SJCRH30 (cell line): Measurements from ENCODE around the gene CPEB3. TPM values are rescaled to one million over a fixed set of nuclear protein-coding genes. Genes with fewer than 3 reads are reported as not detected.
A peak's percentile ranks its signal among the peaks of the same experiment; 100 is the strongest.

Experiments used
- DNase-seq, 2 experiments: peaks; one replicate each; pipeline ENCODE4 v3.0.0-alpha.2; 2015 to 2020
- H3K27ac ChIP-seq: fragments of 250-450 bp; sonication (Bioruptor Pico); 2 replicates; pipeline ENCODE4 v1.5.1; 2020; ENCODE audit warnings: mild to moderate bottlenecking, moderate library complexity
- H3K27me3 ChIP-seq: fragments of 250-450 bp; sonication (Bioruptor Pico); 2 replicates; pipeline ENCODE4 v1.5.1; 2020; ENCODE audit warnings: mild to moderate bottlenecking, moderate library complexity
- H3K36me3 ChIP-seq: fragments of 250-450 bp; sonication (Bioruptor Pico); 2 replicates; pipeline ENCODE4 v1.5.1; 2020; ENCODE audit warnings: mild to moderate bottlenecking, moderate library complexity
- H3K4me1 ChIP-seq: fragments of 250-450 bp; sonication (Bioruptor Pico); 2 replicates; pipeline ENCODE4 v1.5.1; 2020; ENCODE audit warnings: mild to moderate bottlenecking, moderate library complexity
- H3K4me3 ChIP-seq: fragments of 250-450 bp; sonication (Bioruptor Pico); 2 replicates; pipeline ENCODE4 v1.5.1; 2020; ENCODE audit warnings: mild to moderate bottlenecking, moderate library complexity
- H3K9me3 ChIP-seq: fragments of 250-450 bp; sonication (Bioruptor Pico); replicated peaks from 2 replicates; pipeline ENCODE4 v1.5.1; 2020; ENCODE audit warnings: mild to moderate bottlenecking, moderate library complexity
- total RNA-seq: library from RNA; depleted of rRNA; stranded (reverse); fragments of >200 nt; shearing (Covaris generic); gene quantifications from 2 replicates; pipeline ENCODE4 v1.2.3, GENCODE V29; 2014

Gene CPEB3
- total RNA-seq, 1 experiment from 2014 or later = 1.8 TPM

GRCh38 chr10:92208157-92208720 lies 82.6 kb downstream of the CPEB3 start:
- H3K27ac ChIP-seq = no peak overlapping the region

DNA sequence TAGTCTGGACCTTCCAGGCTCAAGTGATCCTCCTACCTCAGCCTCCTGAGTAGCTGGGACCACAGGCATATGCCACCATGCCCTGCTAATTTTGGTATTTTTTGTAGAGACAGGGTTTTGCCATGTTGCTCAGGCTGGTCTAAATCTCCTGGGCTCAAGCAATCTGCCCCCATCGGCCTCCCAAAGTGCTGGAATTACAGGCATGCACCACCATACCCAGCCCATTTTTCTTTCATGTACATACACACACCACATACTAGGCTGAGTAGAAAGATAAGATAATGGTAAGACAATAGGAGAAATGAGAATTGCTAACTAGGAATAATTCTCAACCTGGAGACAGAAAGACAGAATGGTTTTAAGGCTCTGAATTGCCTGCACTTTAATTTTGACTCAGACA lies 83.8 kb downstream of the CPEB3 start:
- H3K36me3 ChIP-seq = no peaks in the 10 kb centered on the region
- no peaks in the 10 kb centered on the region for H3K27me3 ChIP-seq
- H3K4me1 ChIP-seq = 0 out of 2 replicates have a peak, but pooled peaks cover 3% of the 10 kb centered on the region
- no peak for DNase-seq
- no peaks in the 10 kb centered on the region for H3K9me3 ChIP-seq
- no peak overlapping the region for H3K27ac ChIP-seq
- no peak overlapping the region for H3K4me3 ChIP-seq

More at GRCh38 chr10:92208157-92208720, 82.6 kb downstream of the CPEB3 start:
- Histone ChIP-seq H3K27me3 (no peaks in the 10 kb centered on the region), H3K4me3 (no peak overlapping the region), H3K9me3 (no peaks in the 10 kb centered on the region), H3K4me1 (0 out of 2 replicates have a peak, but pooled peaks cover 3% of the 10 kb centered on the region), H3K36me3 (no peaks in the 10 kb centered on the region)
- no peak for DNase-seq

- DNase-seq = peak; percentile 7 to 38
- Histone ChIP-seq H3K4me1 (0 out of 2 replicates have a peak, but pooled peaks cover 3% of the 10 kb centered on the region), H3K4me3 (no peak overlapping the region)
These were observed 86.8 kb downstream of the CPEB3 start for GRCh38 chr10:92203919-92204623.

DNA sequence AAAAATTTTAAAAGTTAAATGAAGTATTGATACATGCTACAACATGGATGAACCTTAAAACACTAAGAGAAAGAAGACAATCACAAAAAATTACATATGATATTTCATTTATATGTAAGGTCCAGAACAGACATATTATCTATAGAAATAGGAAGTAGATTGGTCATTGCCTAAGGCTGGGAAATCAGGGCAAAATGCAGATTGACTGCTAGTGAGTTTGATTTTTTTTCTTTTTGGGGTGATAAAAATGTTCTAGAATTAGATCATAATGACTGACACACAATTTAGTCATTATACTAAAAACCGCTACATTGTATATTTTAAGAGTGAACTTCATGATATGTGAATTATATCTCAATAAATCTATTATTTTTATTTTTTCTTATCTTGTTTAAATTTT lies 88.3 kb downstream of the CPEB3 start:
- Histone ChIP-seq H3K4me1 (0 out of 2 replicates have a peak, but pooled peaks cover 3% of the 10 kb centered on the region), H3K9me3 (no peaks in the 10 kb centered on the region), H3K27me3 (no peaks in the 10 kb centered on the region), H3K4me3 (no peak overlapping the region), H3K27ac (no peak overlapping the region), H3K36me3 (no peaks in the 10 kb centered on the region)
- no peak for DNase-seq

More at GRCh38 chr10:92203919-92204623, 86.8 kb downstream of the CPEB3 start:
- H3K27me3 ChIP-seq = no peaks in the 10 kb centered on the region
- H3K27ac ChIP-seq = no peak overlapping the region
- H3K36me3 ChIP-seq = no peaks in the 10 kb centered on the region
- H3K9me3 ChIP-seq = no peaks in the 10 kb centered on the region

GRCh38 chr10:92200564-92200963 lies 90.3 kb downstream of the CPEB3 start:
- DNase-seq = no peak
- Histone ChIP-seq H3K4me1 (0 out of 2 replicates have a peak, but pooled peaks cover 3% of the 10 kb centered on the region), H3K27ac (no peak overlapping the region), H3K9me3 (no peaks in the 10 kb centered on the region), H3K4me3 (no peak overlapping the region), H3K36me3 (no peaks in the 10 kb centered on the region), H3K27me3 (no peaks in the 10 kb centered on the region)

GRCh38 chr10:92187101-92187500 lies 103.8 kb downstream of the CPEB3 start:
- H3K4me3 ChIP-seq = no peak overlapping the region
- H3K36me3 ChIP-seq = no peaks in the 10 kb centered on the region
- no peak for DNase-seq
- no peak overlapping the region for H3K27ac ChIP-seq
- peaks cover 3% of the 10 kb centered on the region; the same call in 1 of the 2 replicates for H3K4me1 ChIP-seq
- no peaks in the 10 kb centered on the region for H3K27me3 ChIP-seq
- no peaks in the 10 kb centered on the region for H3K9me3 ChIP-seq

- DNase-seq = peak in 1 of 2 experiments; percentile 20
These were observed 105.9 kb downstream of the CPEB3 start for GRCh38 chr10:92184977-92185376.

DNA sequence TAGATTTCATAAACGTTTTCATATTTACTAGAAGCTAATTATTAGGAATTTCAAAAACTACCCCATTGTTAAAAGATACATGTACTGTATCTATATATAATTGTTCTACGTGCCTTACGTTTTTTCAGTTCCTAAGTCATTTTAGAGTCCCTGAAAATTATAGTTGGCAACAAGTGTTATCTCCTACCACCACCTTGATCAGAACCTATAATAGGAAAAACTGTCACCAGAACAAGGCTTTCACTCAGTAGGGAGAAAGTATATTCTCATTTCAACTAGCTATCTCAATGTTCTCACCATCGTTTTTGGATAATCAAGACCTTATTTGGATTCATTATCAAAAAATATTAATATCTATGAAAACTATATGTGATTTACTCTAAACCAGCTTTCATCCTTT lies 107.7 kb downstream of the CPEB3 start:
- peaks cover 8% of the 10 kb centered on the region for H3K4me1 ChIP-seq
- no peaks in the 10 kb centered on the region for H3K9me3 ChIP-seq
- H3K27ac ChIP-seq = no peak overlapping the region
- DNase-seq = no peak
- H3K4me3 ChIP-seq = no peak overlapping the region
- H3K36me3 ChIP-seq = no peaks in the 10 kb centered on the region
- H3K27me3 ChIP-seq = no peaks in the 10 kb centered on the region

More at GRCh38 chr10:92184977-92185376, 105.9 kb downstream of the CPEB3 start:
- Histone ChIP-seq H3K4me3 (no peak overlapping the region), H3K9me3 (no peaks in the 10 kb centered on the region), H3K4me1 (peaks cover 8% of the 10 kb centered on the region), H3K27me3 (no peaks in the 10 kb centered on the region), H3K27ac (peak overlapping the region; percentile 47), H3K36me3 (no peaks in the 10 kb centered on the region)

DNA sequence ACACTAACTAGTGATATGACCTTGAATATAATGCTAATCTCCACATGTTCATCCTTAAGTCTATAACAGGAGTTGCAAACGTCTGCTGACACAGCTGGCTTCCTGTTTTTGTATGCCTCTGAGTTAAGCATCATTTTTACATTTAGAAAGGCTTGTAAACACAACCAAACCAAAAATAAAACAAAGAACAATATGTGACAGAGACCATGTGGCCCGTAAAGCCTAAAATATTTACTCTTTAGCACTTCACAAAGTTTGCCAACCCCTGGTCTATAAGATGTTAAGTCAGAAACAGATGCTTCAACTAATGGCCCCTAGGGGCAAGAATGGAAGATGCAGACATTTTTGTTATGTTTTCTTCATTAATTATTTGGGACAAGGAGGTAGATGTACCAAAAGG lies 109.3 kb downstream of the CPEB3 start:
- H3K4me3 ChIP-seq = no peak overlapping the region
- H3K9me3 ChIP-seq = no peaks in the 10 kb centered on the region
- peaks cover 8% of the 10 kb centered on the region for H3K4me1 ChIP-seq
- no peaks in the 10 kb centered on the region for H3K36me3 ChIP-seq
- DNase-seq = peak in 1 of 2 experiments; percentile 22
- H3K27me3 ChIP-seq = no peaks in the 10 kb centered on the region
- H3K27ac ChIP-seq = no peak overlapping the region

DNA sequence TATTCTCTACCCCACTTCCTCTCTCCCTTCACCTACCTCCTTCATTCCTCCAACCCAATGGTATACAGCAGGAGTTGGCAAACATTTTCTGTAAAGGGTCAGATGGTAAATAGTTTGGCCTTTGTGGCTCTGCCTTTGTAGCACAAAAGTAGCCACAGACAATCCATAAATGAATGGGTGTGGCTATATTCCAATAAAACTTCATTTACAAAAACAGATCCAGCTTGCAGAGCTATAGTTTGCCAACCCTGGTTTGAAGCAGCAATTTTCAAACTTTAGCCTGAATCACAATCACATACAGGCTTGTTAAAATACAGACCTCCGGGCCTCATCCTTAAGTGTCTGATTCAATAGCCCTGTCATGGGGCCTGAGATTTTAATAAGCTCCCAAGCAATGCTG lies 110.5 kb downstream of the CPEB3 start:
- no peaks in the 10 kb centered on the region for H3K9me3 ChIP-seq
- H3K36me3 ChIP-seq = no peaks in the 10 kb centered on the region

GRCh38 chr10:92177546-92177945 lies 113.3 kb downstream of the CPEB3 start:
- H3K27ac ChIP-seq = no peak overlapping the region
- H3K9me3 ChIP-seq = no peaks in the 10 kb centered on the region; the same call in 1 of the 2 replicates
- no peak for DNase-seq
- peaks cover 4% of the 10 kb centered on the region for H3K4me1 ChIP-seq
- no peaks in the 10 kb centered on the region for H3K27me3 ChIP-seq
- H3K4me3 ChIP-seq = no peak overlapping the region
- H3K36me3 ChIP-seq = no peaks in the 10 kb centered on the region

More for the DNA sequence above, 110.5 kb downstream of the CPEB3 start:
- no peak for DNase-seq
- H3K4me3 ChIP-seq = no peak overlapping the region
- H3K4me1 ChIP-seq = peaks cover 8% of the 10 kb centered on the region
- no peaks in the 10 kb centered on the region for H3K27me3 ChIP-seq
- H3K27ac ChIP-seq = no peak overlapping the region

- no peak overlapping the region for H3K4me3 ChIP-seq
- H3K27ac ChIP-seq = no peak overlapping the region
- no peaks in the 10 kb centered on the region for H3K36me3 ChIP-seq
- H3K27me3 ChIP-seq = no peaks in the 10 kb centered on the region
- H3K4me1 ChIP-seq = no peaks in the 10 kb centered on the region
- no peaks in the 10 kb centered on the region; the same call in 1 of the 2 replicates for H3K9me3 ChIP-seq
- DNase-seq = no peak
These were observed 115.7 kb downstream of the CPEB3 start for GRCh38 chr10:92175164-92175563.

- H3K36me3 ChIP-seq = no peaks in the 10 kb centered on the region
- H3K4me1 ChIP-seq = no peaks in the 10 kb centered on the region
- H3K9me3 ChIP-seq = no peaks in the 10 kb centered on the region; the same call in 1 of the 2 replicates
- H3K27ac ChIP-seq = no peak overlapping the region
- no peak overlapping the region for H3K4me3 ChIP-seq
- no peak for DNase-seq
- H3K27me3 ChIP-seq = no peaks in the 10 kb centered on the region
These were observed 116.9 kb downstream of the CPEB3 start for GRCh38 chr10:92173996-92174395.

DNA sequence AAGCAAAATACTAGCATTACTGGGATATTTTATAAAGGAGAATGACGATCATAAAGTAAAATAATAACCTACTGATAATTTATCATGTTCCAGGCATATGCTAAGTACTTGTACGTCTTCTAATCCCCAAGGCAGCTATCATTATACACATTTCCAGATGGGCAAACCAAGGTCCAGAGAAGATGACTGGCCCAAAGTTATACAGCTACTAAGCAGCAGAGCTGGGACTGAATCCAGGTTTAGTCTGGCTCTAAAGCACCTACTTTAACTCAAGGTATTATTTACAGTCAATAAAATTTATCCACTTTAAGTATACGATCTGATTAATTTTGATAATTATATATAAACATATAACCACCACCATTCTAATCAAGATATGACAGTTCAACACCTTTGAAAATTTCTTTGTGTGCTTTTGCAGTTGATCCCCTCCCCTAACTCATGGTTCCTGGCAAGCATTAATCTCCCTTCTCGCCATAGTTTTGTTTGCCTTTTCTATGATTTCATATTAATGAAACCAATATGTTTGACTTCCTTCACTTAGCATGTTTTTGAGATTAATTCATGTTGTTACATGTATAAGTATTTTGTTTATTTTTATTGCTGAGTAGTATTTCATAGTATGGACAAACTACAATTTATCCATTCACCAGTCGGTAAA lies 126.7 kb downstream of the CPEB3 start:
- H3K4me1 ChIP-seq = no peaks in the 10 kb centered on the region
- no peaks in the 10 kb centered on the region for H3K27me3 ChIP-seq
- no peak overlapping the region for H3K27ac ChIP-seq
- no peak overlapping the region for H3K4me3 ChIP-seq
- DNase-seq = no peak
- H3K9me3 ChIP-seq = no peaks in the 10 kb centered on the region
- H3K36me3 ChIP-seq = no peaks in the 10 kb centered on the region

- no peak overlapping the region for H3K4me3 ChIP-seq
- no peak overlapping the region for H3K27ac ChIP-seq
- DNase-seq = no peak
- no peaks in the 10 kb centered on the region for H3K36me3 ChIP-seq
- H3K9me3 ChIP-seq = no peaks in the 10 kb centered on the region
- H3K27me3 ChIP-seq = no peaks in the 10 kb centered on the region
- H3K4me1 ChIP-seq = no peaks in the 10 kb centered on the region
These were observed 128.3 kb downstream of the CPEB3 start for GRCh38 chr10:92162541-92162940.
